Stimulated activated CD8-positive, alpha-beta memory T cell treated with anti-CD3 and anti-CD28 coated beads, Interleukin-12 subunit alpha, Interleukin-12 subunit beta, amount 100 ng/mL, for 24 hours (primary cell): ENCODE data around the gene PTPRG.

Experiments used
- DNase-seq: peaks from one replicate; pipeline ENCODE4 v3.0.0-alpha.2; 2020; ENCODE audit errors: extremely low read depth

Gene PTPRG

GRCh38 chr3:62229211-62229610 lies 667.8 kb downstream of the PTPRG start:
- DNase-seq = no peak

- no peak for DNase-seq
Observed at GRCh38 chr3:62229908-62230307, 668.5 kb downstream of the PTPRG start.

- DNase-seq = no peak
Observed at GRCh38 chr3:62233065-62233464, 671.7 kb downstream of the PTPRG start.

- DNase-seq = no peak
Observed at GRCh38 chr3:62236016-62236415, 674.6 kb downstream of the PTPRG start.

DNA sequence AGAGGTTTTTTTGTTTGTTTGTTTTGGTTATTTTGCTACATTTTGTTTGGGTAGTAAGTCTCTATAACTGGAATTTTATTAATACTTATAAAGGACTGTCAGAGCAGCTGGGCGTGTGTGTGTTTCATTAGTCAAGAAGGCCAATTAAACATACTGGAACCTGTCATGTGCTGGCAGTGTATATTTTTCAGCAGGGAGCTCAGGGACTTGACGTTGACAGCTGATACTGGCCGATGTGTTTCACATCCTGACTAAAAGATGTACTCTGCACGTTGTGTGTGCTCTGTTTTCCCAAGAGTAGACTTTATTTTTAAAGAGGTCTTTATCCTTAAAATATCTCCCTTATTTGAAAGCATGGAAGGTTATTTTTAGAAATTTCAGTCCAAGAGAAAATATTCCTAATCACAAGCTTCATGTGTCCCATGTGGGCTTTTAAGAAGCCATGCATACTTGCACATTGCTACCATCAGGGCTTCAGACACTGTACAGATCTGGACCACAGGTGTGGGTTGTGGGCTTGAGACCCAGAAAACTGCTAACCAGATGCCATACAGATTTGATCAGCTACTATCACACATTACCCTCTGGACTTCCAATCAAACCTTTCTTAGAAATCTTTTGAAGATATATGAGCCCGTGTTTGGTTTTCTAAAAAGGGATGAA lies 676.0 kb downstream of the PTPRG start:
- no peak for DNase-seq

GRCh38 chr3:62238003-62238402 lies 676.6 kb downstream of the PTPRG start:
- no peak for DNase-seq

DNA sequence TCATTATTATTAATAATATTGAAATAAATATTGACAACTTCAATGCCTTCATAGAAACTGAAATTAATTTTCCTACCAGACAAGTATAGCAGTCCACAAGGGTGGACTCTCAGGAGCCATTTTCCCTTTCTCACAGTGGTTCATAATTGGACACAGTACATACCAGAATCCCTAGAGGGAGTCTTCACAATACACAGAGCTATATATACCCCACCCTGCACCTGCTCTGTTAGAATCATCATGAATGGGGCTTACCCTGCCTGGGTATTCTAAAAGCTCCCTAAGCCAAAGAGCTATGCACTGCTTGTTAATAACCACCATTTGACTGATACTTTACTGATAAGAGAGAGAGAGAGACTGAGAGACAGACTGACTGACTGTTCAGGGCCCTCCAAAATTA lies 677.1 kb downstream of the PTPRG start:
- no peak for DNase-seq

GRCh38 chr3:62241279-62241678 lies 679.9 kb downstream of the PTPRG start:
- no peak for DNase-seq

GRCh38 chr3:62242831-62243509 lies 681.6 kb downstream of the PTPRG start:
- DNase-seq = no peak

GRCh38 chr3:62246094-62246493 lies 684.7 kb downstream of the PTPRG start:
- no peak for DNase-seq

DNA sequence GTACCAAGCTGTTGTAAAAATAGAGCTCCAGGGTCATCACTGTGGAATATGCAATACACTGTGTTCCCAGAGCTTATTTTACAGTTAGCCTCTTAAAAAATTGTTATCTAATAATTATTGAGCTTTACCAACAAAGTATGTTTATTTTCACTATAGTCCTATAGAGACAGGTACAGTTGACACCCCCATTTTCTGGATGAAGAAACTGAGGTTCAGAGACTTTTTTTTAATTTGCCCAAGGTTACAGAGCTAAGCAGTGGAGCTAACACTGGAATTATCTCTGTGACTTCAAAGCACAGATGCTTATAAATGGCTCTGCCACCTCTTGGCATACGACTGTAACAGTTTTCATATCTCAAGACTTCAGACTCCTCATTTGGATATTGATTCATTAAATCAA lies 685.6 kb downstream of the PTPRG start:
- no peak for DNase-seq

DNA sequence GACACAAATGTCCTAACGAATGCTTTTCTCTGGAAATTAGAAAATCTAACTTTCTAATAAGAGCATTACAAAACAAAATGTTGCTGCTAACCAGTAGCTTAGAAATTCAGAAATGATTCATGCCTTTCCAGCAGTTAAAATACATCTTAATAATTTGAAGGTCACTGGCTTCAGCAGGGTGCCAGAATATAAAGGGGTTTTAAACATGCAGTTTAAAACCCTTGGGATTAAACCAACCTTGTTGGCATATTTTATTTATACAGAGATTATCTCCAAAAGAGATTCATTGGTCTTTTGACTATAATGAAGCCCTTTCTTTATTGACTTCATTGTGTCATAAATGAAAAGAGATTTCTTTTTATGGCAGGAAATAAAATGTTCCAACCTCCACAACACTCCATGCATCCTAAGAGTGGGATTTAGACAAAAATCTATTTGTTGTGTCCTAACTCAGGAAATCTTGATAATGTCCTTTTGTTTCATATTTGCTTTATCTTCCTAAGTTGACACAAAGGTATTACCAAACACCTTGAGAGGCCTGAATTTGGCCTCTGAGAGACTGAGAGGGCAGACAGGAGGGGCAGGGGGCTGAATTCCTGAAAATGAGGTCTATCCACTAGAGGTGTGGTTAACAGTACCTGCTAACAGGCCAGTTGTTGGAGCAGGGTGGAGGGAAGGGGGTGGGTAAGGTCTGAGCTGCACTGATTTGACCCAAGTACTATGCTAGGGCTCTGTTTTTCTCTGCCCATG lies 687.5 kb downstream of the PTPRG start:
- DNase-seq = no peak

DNA sequence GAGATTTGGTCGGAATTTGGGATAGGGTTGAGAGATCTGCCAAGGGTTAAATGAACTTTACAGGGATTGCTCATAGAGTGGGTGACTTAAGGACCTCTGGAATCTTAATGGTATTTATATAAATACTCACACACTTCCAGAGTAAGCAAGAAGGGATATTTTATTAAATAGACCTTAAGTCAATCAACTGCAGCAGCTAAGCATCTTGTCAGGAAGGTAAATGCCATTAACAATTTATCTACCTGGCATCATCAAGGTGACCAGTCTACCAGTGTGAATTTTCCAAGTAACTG lies 688.1 kb downstream of the PTPRG start:
- no peak for DNase-seq

GRCh38 chr3:62249855-62250543 lies 688.6 kb downstream of the PTPRG start:
- no peak for DNase-seq

DNA sequence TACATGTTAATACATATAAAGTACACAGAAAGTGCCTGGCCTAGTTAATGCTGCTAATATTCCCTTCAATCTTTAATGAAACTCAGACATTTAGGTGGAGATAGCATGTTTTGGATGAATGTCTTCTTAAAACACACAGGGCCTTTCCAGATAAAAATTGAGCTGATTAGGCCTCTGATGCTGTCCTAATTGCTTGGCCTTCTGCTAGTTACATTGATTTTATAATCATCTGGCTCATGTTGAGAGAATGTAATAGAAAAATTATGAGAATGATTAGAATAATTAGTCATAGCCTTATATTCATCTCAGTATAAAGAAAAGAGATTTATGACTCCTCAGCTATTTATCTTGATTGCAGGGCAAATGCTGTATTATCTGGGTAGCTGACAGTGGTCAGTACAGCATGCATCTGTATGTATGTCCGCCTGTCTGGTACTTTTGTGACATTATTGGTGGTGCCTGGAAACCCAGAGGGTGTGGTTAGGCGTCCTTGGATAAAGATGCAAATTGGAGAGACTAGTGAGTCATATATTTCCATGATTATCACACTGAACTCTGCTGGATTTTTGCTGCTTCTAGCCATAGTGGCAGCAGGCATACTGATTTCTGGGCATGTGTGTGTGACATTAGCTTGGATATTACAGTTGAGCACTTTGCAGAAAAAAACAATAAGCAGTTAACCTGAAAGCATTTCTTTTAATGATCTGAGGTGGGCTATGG lies 691.2 kb downstream of the PTPRG start:
- no peak for DNase-seq

DNA sequence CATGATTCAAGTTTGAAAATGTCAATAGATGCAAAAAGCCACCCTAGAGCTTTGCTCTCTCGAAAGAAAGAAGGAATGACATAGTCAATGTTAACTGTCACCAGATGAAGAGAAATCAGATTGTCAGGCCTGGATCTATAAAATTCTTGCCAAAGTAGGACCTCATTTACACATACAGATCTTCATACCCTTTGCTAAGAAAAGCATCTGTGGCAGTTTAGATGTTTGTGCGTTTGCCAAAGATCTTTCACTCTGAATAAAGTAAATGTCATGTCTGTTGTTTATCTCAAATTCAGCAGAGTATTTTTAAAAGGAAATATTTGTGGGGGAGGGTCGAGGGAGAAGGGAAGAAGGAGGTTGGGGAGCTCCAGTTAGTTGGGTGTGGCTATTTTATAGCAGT lies 692.6 kb downstream of the PTPRG start:
- DNase-seq = no peak

DNA sequence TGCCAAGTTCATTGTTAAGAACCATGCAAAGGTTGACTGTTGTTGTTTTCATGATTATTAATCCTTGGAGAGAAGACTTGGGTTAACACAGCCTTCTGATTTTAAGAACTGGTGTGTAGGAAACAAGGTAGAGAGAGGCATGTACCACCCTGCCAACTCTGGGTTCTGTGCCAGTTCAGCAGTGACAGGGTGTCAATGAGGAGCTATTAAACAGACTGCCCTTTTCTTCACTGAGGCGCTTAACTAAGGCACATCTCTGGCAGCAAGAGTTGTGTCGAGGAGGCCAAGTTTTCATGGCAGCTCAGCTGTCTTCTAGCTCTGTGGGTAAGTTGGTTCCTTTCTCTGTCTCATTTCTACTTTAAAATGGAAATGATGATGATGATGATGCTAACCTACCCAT lies 694.4 kb downstream of the PTPRG start:
- DNase-seq = no peak

- DNase-seq = no peak
Observed at GRCh38 chr3:62259924-62260323, 698.6 kb downstream of the PTPRG start.

DNA sequence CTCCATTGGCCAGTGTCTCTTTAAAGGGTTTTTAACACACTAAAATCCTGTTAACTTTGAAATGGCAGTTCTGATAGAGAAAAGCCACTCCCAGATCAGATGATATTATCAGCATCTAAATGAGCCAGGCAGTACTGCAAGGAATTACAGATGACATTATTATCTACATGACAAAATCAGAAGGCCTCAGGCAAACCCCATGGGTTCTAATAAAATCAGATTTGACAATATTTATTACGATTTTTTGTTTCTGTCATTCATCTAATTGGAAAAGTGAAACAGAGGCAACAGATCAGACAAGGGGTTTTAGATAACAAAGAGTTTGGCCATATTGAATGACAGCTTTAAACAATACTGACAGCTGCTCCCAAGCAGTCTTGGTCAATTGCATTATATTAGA lies 699.3 kb downstream of the PTPRG start:
- no peak for DNase-seq

GRCh38 chr3:62261121-62261520 lies 699.8 kb downstream of the PTPRG start:
- DNase-seq = no peak

DNA sequence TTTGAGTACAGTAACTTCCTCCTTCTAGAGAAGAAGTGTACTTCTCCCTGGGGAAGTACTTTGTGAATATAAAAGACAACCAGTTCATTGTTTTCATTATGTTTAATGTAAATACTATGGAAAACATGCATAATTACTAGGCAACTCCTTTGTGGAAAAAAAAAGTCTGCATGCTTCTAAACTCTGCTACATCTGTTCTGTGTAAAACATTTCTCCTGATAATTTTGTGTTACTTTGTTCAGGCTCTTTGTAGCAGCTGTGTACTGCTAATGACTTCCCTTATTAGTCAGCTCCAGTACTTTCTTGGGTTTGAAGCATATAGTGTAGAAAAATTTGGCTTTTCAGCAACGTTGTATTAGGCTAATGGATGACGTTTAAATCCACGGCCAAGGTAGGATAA lies 700.4 kb downstream of the PTPRG start:
- DNase-seq = no peak

- no peak for DNase-seq
Observed at GRCh38 chr3:62265528-62265927, 704.2 kb downstream of the PTPRG start.
